ENCODE results near the gene PTH1R. TPM values are rescaled to one million over a fixed set of nuclear protein-coding genes. Genes with fewer than 3 reads are reported as not detected.

The PTH1R gene
- total RNA-seq, 1 experiment from 2014 or later, result 0.32 TPM

GRCh38 chr3:46950650-46951241 lies 73.2 kb downstream of the PTH1R start:
- H3K4me2 ChIP-seq (ENCODE audit: low read length), result no peak overlapping the region
- RAD21 ChIA-PET (ENCODE audit: low non-redundant PET in 1 of 2, low total read pairs in 2 of 2, uncharacterized antibody in 2 of 2, unreplicated experiment in 2 of 2), result no interaction called here
- POLR2A ChIA-PET, result interaction anchor here (1.2 kb wide), 1 partner anchor 26 kb away, joined by 4 read pairs; the partner anchor contains the start of gene CCDC12
- ATAC-seq, result no peak
- H4K20me1 ChIP-seq (ENCODE audit: insufficient read depth), result peaks cover 54% of the 10 kb centered on the region
- peaks cover 51 to 77% of the 10 kb centered on the region in 2 experiments for H3K4me1 ChIP-seq (ENCODE audit: control insufficient read depth in 1 of 2, insufficient read depth in 2 of 2, low read length in 2 of 2)
- H3K9me3 ChIP-seq (ENCODE audit: control insufficient read depth in 1 of 2, insufficient read depth in 1 of 2, low read depth in 1 of 2, low read length in 2 of 2), result no peaks in the 10 kb centered on the region
- H3K27ac ChIP-seq (ENCODE audit: low read depth, low read length), result no peak overlapping the region
- H3K36me3 ChIP-seq (ENCODE audit: control insufficient read depth in 1 of 2, insufficient read depth in 2 of 2, low read length in 2 of 2), result peaks cover 0 to 5% of the 10 kb centered on the region in 2 experiments; a peak in 1 of 4 replicates
- no peaks in the 10 kb centered on the region for H3K9me2 ChIP-seq (ENCODE audit: insufficient read depth)
- BruUV-seq (replicated peaks), result no TSS peak
- CTCF ChIA-PET, result no interaction called here
- H3K4me3 ChIP-seq (replicated peaks in 1 of 2; ENCODE audit: low read depth in 1 of 2, low read length in 2 of 2), result no peak overlapping the region
- no peak overlapping the region for H3K9ac ChIP-seq (ENCODE audit: low read length)
- H3K79me2 ChIP-seq (ENCODE audit: insufficient read depth, low read length), result peaks cover 98% of the 10 kb centered on the region
- H3K27me3 ChIP-seq (ENCODE audit: insufficient read depth, low read length), result no peaks in the 10 kb centered on the region
- no peak overlapping the region for H2AFZ ChIP-seq (ENCODE audit: low read depth, low read length, poor library complexity, severe bottlenecking)
- no peak for DNase-seq (ENCODE audit: low read depth, low spot score)
- TF ChIP-seq EZH2phosphoT487 (IDR thresholded peaks at IDR 0.05; ENCODE audit: borderline replicate concordance), result no peak
- no peak for TF ChIP-seq RAD21 (IDR thresholded peaks at IDR 0.05; ENCODE audit: low read depth)
- no peak for TF ChIP-seq JUND (IDR thresholded peaks at IDR 0.05)
- no peak for TF ChIP-seq YY1 (IDR thresholded peaks at IDR 0.05; ENCODE audit: extremely low read depth, insufficient replicate concordance, low read depth, low read length)
- no peak for TF ChIP-seq CBX3 (IDR thresholded peaks at IDR 0.05; ENCODE audit: low read depth)
- no peak for TF ChIP-seq EGR1 (IDR thresholded peaks at IDR 0.05; ENCODE audit: low read depth)
- no peak for TF ChIP-seq SRF (IDR thresholded peaks at IDR 0.05; ENCODE audit: low read depth)
- TF ChIP-seq FOSL1 (IDR thresholded peaks at IDR 0.05; ENCODE audit: low read depth), result no peak
- no peak for TF ChIP-seq REST (IDR thresholded peaks at IDR 0.05; ENCODE audit: low read depth)
- no peak for TF ChIP-seq POLR2AphosphoS5 (IDR thresholded peaks at IDR 0.05; ENCODE audit: low read depth, low read length)
- TF ChIP-seq SP1 (IDR thresholded peaks at IDR 0.05; ENCODE audit: low read depth), result no peak
- no peak for TF ChIP-seq CEBPB (IDR thresholded peaks at IDR 0.05; ENCODE audit: low read depth)
- TF ChIP-seq POLR2A (IDR thresholded peaks at IDR 0.05; ENCODE audit: borderline replicate concordance, extremely low read depth, insufficient read depth, insufficient read length), result no peak
- no peak for TF ChIP-seq EZH2 (IDR thresholded peaks at IDR 0.05)
- no peak for TF ChIP-seq CTCF (IDR thresholded peaks at IDR 0.05 in 2 of 3, conservative IDR thresholded peaks at IDR 0.05 in 1 of 3; ENCODE audit: borderline replicate concordance in 1 of 3, insufficient read depth in 1 of 3, low read depth in 2 of 3, low read length in 2 of 3)
- no peak for TF ChIP-seq ZNF274 (IDR thresholded peaks at IDR 0.05; ENCODE audit: low read depth, low read length)
- no peak for TF ChIP-seq MAX (IDR thresholded peaks at IDR 0.05)
- no peak for TF ChIP-seq ATF3 (IDR thresholded peaks at IDR 0.05)
- intact Hi-C loops (cut with micrococcal nuclease), result no loop called here

All from HCT116 (cell line).